GM21390 (cell line): ENCODE results near the gene RFPL3.
"Not testable (repeated sequence)": the region's sequence is repeated elsewhere in the genome, so short reads cannot be mapped to it uniquely, and the experiment has no call there.

Source experiments
- ATAC-seq: cut with Tn5 transposase; IDR thresholded peaks from one replicate; pipeline ENCODE4 v1.9.1; 2021; ENCODE audit not compliant: unreplicated experiment

Gene RFPL3

GRCh38 chr22:32329202-32329645 lies 28.4 kb upstream of the RFPL3 start:
- ATAC-seq: no peak

- ATAC-seq: no peak
These were observed 26.3 kb upstream of the RFPL3 start for GRCh38 chr22:32331236-32331917.

DNA sequence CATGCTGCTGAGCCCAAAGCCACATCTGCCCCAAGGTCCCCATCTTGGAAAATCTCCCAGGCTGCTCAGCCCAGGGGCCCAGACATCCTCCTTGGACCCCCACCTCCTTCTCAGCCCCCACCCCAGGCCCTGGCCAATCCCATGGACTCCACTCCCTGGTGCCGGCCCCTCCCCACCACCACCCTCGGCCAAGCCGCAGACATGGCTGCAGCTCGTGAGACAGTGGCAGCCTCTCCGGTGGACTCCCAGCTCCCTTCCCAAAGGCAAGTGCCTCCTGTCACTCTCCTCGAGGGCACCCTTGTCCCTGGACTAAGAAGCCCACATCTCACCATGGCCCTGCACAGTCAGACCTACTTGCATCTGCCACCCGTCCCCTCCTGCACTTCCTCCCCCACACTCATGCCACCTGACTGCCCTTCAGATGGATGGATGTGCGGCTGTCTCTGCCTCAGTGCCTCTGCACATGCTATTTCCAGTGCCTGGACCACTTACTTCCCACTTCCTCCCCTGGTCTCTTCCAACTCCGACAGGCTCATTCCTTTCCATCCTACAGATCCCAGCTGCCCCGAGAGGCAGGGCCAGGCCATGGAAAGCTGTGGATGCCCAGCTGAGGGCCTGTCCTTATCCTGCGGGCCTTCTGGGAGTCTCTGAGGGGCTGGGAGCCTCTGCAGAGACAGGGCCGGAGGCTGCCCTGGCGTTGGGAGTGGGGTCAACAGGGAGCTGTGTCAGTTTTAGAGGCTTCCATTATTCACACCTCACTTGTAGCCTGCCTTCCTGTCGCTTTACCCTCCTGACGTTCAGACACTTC lies 25.5 kb upstream of the RFPL3 start:
- no peak for ATAC-seq

DNA sequence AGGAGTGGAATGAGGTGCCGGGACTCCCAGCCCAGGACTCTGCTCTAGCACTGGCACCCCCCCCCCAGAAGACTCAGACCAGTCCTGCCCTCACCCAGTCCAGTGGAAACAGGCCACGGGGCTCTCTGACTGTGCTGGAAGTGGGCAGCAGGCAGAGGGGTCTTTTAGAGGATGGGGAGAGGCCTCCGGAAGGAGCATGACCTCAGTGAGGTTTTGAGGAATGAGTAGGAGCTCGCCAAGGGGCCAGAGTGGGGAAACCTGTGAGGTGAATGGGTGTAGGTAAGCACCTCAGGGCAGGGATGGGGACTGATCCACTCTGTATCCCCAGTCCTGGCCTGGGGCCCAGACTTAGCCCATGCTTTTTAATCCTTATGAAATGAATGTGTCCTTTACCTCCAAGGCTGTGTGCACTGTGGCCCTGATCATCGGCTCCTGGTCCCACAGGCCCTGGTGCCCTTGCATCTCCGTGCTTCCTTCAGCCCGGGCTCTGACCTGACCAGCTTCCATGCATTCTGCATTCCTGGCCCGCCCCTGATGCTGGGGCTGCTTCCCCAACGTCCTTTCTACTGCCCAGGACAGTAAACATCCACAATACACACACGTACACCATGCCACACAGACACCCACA lies 24.4 kb upstream of the RFPL3 start:
- no peak for ATAC-seq

GRCh38 chr22:32333769-32334659 lies 23.7 kb upstream of the RFPL3 start:
- ATAC-seq: no peak

- ATAC-seq: no peak
These were observed 22.9 kb upstream of the RFPL3 start for GRCh38 chr22:32334660-32335365.

DNA sequence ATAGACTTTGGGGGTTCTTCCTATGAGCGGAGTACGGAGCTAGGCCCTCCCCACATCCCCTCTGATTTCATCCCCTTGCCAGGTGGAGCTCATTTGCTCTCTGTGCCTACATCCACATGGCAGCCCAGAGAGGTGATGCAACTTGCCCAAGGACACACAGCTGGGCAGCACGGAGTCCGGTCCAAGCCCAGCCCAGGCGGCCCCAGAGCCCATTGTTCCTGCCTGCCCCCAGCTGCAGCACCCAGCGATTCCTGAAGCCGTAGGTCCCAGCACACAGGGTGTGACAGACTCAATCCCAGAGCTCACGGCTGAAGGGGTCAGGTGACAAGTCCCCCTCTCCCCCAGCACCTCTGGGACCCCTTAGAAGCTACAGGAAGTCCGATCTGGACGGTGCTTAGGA lies 22.2 kb upstream of the RFPL3 start:
- ATAC-seq: no peak

GRCh38 chr22:32336121-32336603 lies 21.5 kb upstream of the RFPL3 start:
- no peak for ATAC-seq

DNA sequence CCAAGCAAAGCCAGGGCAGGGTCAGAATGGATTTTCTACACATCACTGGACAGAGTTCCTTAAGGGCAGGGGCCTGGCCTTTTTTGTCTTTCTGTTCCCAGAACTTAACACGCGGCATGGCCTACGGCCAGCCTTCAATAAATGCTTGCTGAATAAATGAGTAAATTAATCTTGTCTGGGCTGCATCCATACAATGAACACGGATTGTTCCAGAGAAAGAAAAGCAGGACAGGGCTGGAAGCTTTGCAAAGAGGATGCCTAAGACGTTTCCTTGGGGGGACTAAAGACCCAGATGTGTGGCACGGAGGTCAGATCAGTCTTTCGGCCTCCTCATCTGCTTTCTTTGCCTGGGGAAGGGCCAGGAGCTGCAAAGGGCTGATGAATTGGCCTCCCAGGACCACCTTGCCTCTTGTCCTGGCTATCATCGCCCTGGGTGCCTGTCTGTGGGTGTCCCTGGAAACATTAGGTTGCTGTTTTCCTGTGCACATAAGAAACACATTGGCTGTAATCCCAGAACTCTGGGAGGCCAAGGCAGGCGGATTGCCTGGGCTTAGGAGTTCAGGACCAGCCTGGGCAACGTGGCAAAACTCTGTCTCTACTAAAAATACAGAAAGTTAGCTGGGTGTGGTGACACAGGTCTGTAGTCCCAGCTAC lies 20.8 kb upstream of the RFPL3 start:
- no peak for ATAC-seq

- not testable (repeated sequence) for ATAC-seq
These were observed 20.2 kb upstream of the RFPL3 start for GRCh38 chr22:32337425-32337824.

GRCh38 chr22:32338757-32339156 lies 18.9 kb upstream of the RFPL3 start:
- ATAC-seq: no peak

DNA sequence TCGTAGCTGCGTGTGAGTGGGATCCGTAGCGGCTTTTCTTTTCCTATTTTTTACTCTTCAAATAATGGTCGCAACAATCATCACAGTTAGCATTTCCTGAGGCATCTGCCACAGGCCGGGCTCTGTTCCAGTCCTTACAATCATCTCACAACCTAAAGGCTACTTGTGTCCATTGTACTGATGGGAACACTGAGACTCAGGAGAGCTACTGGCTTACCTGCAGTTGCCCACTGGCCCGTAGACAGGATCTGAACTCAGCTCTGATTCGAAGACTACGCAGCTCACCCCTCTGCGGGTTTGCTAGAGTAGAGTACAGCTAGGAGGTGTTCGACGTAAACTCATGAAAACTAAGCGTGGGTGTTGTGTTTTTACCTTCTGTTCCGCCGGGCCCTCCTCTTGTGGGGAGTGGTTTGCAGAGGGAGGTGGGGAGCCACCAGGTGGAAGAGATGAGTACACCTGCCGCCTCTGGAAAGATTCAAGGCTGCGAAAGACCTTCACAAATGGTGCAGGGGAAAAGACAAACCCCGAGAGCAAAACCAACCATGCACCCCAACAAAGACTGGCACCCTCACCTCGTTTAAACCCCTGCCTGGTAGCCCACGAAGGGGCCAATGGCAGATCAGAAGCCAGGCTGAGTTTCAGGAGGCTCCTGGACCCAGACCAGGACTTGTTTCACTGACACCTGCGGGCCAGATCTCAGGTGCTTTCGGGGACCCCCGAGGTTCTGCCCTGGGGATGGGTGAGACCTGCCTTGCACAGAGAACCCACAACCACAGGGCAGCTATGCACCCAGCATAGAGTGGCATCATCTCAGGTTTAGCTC lies 18.3 kb upstream of the RFPL3 start:
- ATAC-seq: no peak

- ATAC-seq: no peak
These were observed 17.3 kb upstream of the RFPL3 start for GRCh38 chr22:32340411-32340810.

DNA sequence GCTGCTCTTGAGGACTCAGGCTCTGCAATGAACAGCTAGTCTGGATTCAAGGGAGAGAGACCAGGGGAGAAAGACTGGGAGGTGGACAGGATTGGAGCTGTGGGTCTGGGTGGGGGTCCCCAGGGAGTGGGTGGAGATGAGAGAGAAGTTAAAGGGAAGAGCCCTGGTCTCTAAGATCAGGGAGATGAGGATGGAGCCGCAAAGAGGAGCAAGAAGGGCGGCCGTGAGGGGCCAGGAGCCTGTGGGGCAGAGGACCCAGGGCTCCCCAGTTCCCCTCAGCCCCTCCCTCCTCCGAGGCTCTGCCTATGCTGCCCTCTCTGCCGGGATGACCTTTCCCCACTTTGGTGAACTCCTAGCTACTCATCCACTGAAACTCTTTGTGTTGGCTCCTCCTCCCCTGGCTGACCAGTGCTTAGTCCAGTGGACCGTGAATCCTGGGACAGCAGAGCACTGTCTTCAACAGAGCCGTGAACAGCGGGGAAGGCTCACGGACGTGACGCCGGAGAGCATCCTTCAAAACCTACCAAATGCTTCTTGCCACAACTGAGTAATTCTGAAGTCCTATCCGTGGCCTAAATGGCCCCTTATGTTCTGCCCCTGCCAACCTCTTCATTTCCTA lies 16.4 kb upstream of the RFPL3 start:
- no peak for ATAC-seq

GRCh38 chr22:32342977-32343376 lies 14.7 kb upstream of the RFPL3 start:
- no peak for ATAC-seq

DNA sequence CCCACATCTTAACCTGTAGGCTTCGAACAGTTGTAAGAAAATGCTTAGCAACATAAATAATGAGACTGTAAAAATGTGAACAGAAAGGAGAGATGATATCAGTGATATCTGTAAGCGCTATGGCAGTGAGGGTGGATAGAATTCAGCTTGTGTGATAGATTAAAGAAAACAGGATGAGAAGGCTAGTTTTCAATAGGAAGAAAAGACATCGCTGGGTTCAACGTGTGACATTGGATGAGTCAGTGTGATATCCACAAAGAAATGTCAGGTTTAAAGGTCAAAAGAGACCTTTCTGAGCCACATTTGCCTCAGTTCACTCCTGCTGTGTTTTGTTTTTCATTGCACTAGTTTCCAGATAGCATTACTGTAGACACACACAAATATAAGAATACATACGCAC lies 13.7 kb upstream of the RFPL3 start:
- no peak for ATAC-seq

DNA sequence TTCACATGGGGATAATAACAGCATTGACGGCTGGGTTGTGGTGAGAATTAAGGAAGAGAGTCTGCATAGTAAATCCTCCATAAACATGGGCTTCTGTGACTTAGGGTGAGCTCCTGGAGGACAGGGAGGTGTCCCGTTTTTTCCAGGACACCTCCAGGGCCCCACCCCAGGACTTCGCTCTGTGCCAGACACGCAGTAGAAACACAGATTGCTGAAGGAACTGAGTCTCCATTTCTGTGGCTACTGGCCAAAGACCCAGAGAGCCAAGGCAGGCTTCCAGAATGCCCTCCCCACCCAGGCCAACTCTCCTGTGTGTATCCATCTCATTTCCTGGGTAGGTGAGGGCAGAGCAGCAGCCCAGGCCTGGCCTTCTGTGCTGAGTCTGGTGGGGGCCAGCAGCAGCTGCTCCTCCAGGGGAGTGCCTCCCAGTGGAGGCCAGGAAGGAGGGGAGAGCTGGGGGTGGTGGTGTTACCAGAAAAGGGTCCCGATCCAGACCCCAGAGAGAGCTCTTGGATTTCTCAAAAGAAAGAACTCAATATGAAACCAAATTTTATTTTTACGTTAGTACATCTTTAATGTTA lies 9.5 kb upstream of the RFPL3 start:
- ATAC-seq: no peak

- not testable (repeated sequence) for ATAC-seq
These were observed 5.8 kb upstream of the RFPL3 start for GRCh38 chr22:32351875-32352274.
